ENCODE results near the gene SOS2. TPM values are rescaled to one million over a fixed set of nuclear protein-coding genes. Genes with fewer than 3 reads are reported as not detected.

Gene SOS2
- total RNA-seq, 3 donors from 2014 or later (not counting 1 experiment from before 2014, with no cell fraction given): 64.7 to 82.2 (median 69.5) TPM

GRCh38 chr14:50110323-50111037 lies 120.9 kb downstream of the SOS2 start:
- no peak for ATAC-seq
- TF ChIP-seq, protein P1, sequence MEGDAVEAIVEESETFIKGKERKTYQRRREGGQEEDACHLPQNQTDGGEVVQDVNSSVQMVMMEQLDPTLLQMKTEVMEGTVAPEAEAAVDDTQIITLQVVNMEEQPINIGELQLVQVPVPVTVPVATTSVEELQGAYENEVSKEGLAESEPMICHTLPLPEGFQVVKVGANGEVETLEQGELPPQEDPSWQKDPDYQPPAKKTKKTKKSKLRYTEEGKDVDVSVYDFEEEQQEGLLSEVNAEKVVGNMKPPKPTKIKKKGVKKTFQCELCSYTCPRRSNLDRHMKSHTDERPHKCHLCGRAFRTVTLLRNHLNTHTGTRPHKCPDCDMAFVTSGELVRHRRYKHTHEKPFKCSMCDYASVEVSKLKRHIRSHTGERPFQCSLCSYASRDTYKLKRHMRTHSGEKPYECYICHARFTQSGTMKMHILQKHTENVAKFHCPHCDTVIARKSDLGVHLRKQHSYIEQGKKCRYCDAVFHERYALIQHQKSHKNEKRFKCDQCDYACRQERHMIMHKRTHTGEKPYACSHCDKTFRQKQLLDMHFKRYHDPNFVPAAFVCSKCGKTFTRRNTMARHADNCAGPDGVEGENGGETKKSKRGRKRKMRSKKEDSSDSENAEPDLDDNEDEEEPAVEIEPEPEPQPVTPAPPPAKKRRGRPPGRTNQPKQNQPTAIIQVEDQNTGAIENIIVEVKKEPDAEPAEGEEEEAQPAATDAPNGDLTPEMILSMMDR (IDR thresholded peaks at IDR 0.05): no peak
- Histone ChIP-seq H3K9me3 (ENCODE audit: control insufficient read depth, insufficient read depth, low read length) (no peaks in the 10 kb centered on the region), H3K27me3 (ENCODE audit: control insufficient read depth, insufficient read depth, low read length) (no peaks in the 10 kb centered on the region), H3K36me3 (ENCODE audit: control insufficient read depth, insufficient read depth, low read length) (peaks cover 59% of the 10 kb centered on the region), H3K4me3 (ENCODE audit: low read length) (no peak overlapping the region), H3K27ac (ENCODE audit: low read length) (no peak overlapping the region), H3K4me1 (ENCODE audit: control insufficient read depth, insufficient read depth, low read length) (peaks cover 5% of the 10 kb centered on the region)
- Mint-ChIP-seq H3K4me3 (no peak overlapping the region), H3K27me3 (ENCODE audit: low read depth in 2 of 2) (no peaks in the 10 kb centered on the region), H3K36me3 (peaks cover 5% of the 10 kb centered on the region), H3K4me1 (peaks cover 2 to 3% of the 10 kb centered on the region in 2 donors), H3K9me3 (no peaks in the 10 kb centered on the region), H3K27ac (no peak overlapping the region)
- 89% methylated on average over 3 of the region's 4 CpGs for WGBS (ENCODE audit: insufficient coverage)
- intact Hi-C loops (cut with micrococcal nuclease): no loop called here
- DNase-seq: no peak

DNA sequence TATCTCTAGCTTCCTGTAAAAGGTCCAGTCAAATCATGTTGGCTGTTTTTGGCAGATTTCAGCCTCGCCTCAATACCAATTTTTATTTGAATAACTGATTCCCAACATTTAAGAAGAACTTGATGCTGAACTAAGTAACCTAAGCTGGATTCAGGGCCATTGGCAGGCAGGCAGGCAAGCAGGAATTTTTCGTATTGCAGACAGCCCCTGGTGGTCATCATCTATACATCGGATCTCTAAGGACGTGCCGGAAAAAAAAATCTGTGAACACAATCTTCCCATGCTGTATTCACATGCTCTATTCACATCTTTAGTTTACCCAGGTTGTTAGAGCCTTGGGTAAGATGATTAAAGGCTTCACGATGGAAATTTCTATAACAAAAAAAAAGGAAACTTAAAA lies 122.0 kb downstream of the SOS2 start:
- Mint-ChIP-seq H3K4me1 (no peaks in the 10 kb centered on the region), H3K36me3 (peaks cover 5% of the 10 kb centered on the region), H3K9me3 (no peaks in the 10 kb centered on the region), H3K27me3 (ENCODE audit: low read depth in 2 of 2) (no peaks in the 10 kb centered on the region), H3K4me3 (no peak overlapping the region), H3K27ac (no peak overlapping the region)
- Histone ChIP-seq H3K27me3 (ENCODE audit: control insufficient read depth, insufficient read depth, low read length) (no peaks in the 10 kb centered on the region), H3K4me3 (ENCODE audit: low read length) (no peak overlapping the region), H3K9me3 (ENCODE audit: control insufficient read depth, insufficient read depth, low read length) (no peaks in the 10 kb centered on the region), H3K36me3 (ENCODE audit: control insufficient read depth, insufficient read depth, low read length) (peaks cover 55% of the 10 kb centered on the region), H3K4me1 (ENCODE audit: control insufficient read depth, insufficient read depth, low read length) (no peaks in the 10 kb centered on the region), H3K27ac (ENCODE audit: low read length) (no peak overlapping the region)
- TF ChIP-seq, protein P1 (IDR thresholded peaks at IDR 0.05): no peak
- 96% methylated on average over 3 of the region's 6 CpGs for WGBS (ENCODE audit: insufficient coverage)
- no peak for ATAC-seq
- intact Hi-C loops (cut with micrococcal nuclease): no loop called here
- DNase-seq: no peak

GRCh38 chr14:50107850-50108249 lies 123.5 kb downstream of the SOS2 start:
- Histone ChIP-seq H3K4me3 (ENCODE audit: low read length) (no peak overlapping the region), H3K9me3 (ENCODE audit: control insufficient read depth, insufficient read depth, low read length) (no peaks in the 10 kb centered on the region), H3K4me1 (ENCODE audit: control insufficient read depth, insufficient read depth, low read length) (peaks cover 5% of the 10 kb centered on the region), H3K36me3 (ENCODE audit: control insufficient read depth, insufficient read depth, low read length) (peaks cover 46% of the 10 kb centered on the region), H3K27me3 (ENCODE audit: control insufficient read depth, insufficient read depth, low read length) (no peaks in the 10 kb centered on the region), H3K27ac (ENCODE audit: low read length) (no peak overlapping the region)
- WGBS (ENCODE audit: insufficient coverage): 100% methylated on average over 1 of the region's 2 CpGs
- no peaks in the 10 kb centered on the region for H3K9me3 Mint-ChIP-seq
- H3K36me3 Mint-ChIP-seq: peaks cover 5% of the 10 kb centered on the region
- H3K4me1 Mint-ChIP-seq: peaks cover 7% of the 10 kb centered on the region in 2 donors
- TF ChIP-seq, protein P1 (IDR thresholded peaks at IDR 0.05): no peak
- no peak for DNase-seq
- intact Hi-C loops (cut with micrococcal nuclease): no loop called here
- H3K4me3 Mint-ChIP-seq: no peak overlapping the region
- no peaks in the 10 kb centered on the region for H3K27me3 Mint-ChIP-seq (ENCODE audit: low read depth in 2 of 2)
- H3K27ac Mint-ChIP-seq: peak overlapping the region in 1 of 2 donors; percentile 38
- no peak for ATAC-seq

GRCh38 chr14:50106178-50106577 lies 125.2 kb downstream of the SOS2 start:
- no peak overlapping the region for H3K4me3 Mint-ChIP-seq
- peak overlapping the region; percentile 43 to 80 for H3K27ac Mint-ChIP-seq
- Histone ChIP-seq H3K4me1 (ENCODE audit: control insufficient read depth, insufficient read depth, low read length) (peaks cover 5% of the 10 kb centered on the region), H3K4me3 (ENCODE audit: low read length) (no peak overlapping the region), H3K27ac (ENCODE audit: low read length) (no peak overlapping the region), H3K36me3 (ENCODE audit: control insufficient read depth, insufficient read depth, low read length) (peaks cover 34% of the 10 kb centered on the region), H3K27me3 (ENCODE audit: control insufficient read depth, insufficient read depth, low read length) (no peaks in the 10 kb centered on the region), H3K9me3 (ENCODE audit: control insufficient read depth, insufficient read depth, low read length) (no peaks in the 10 kb centered on the region)
- peaks cover 3% of the 10 kb centered on the region for H3K36me3 Mint-ChIP-seq
- WGBS (ENCODE audit: insufficient coverage): 93% methylated on average over 4 of the region's 4 CpGs
- no peaks in the 10 kb centered on the region for H3K27me3 Mint-ChIP-seq (ENCODE audit: low read depth in 2 of 2)
- intact Hi-C loops (cut with micrococcal nuclease): no loop called here
- TF ChIP-seq, protein P1 (IDR thresholded peaks at IDR 0.05): no peak
- DNase-seq (no peak), ATAC-seq (no peak)
- H3K4me1 Mint-ChIP-seq: peaks cover 7% of the 10 kb centered on the region in 2 donors
- no peaks in the 10 kb centered on the region for H3K9me3 Mint-ChIP-seq

Measured in natural killer cell (primary cell).